Panc1 (cell line): ENCODE data around the gene GRAMD1B. TPM values are rescaled to one million over a fixed set of nuclear protein-coding genes. Genes with fewer than 3 reads are reported as not detected.

Source experiments
- ATAC-seq: fragments of 200-7000 bp; cut with Tn5 transposase; 2 replicates; pipeline ENCODE4 v1.9.1; 2020; ENCODE audit warnings: mild to moderate bottlenecking, moderate library complexity
- BruUV-seq: library from RNA; stranded (reverse); fragments of 400-500 nt; replicated peaks from 2 replicates; lab custom pipeline; 2021; lab: Mats Ljungman, UMichigan
- CTCF ChIA-PET: fragments of 300-600 bp; sonication (Branson Sonifier 250); formaldehyde crosslinking; loops from one replicate; lab custom pipeline; 2022; ENCODE audit warnings: antibody characterized with exemption; lab: Charles Lee
- POLR2A ChIA-PET: fragments of 300-600 bp; sonication (Branson Sonifier 250); formaldehyde crosslinking; loops from one replicate; lab custom pipeline; 2022; ENCODE audit warnings: antibody characterized with exemption; lab: Charles Lee
- DNase-seq: peaks from one replicate; pipeline ENCODE4 v3.0.0-alpha.2; 2010; ENCODE audit warnings: low read depth, low spot score
- H3K27ac ChIP-seq: 2 replicates; pipeline ENCODE4 v1.5.1; 2011; ENCODE audit warnings: mild to moderate bottlenecking, low read length, inconsistent platforms
- H3K27me3 ChIP-seq: fragments of 200-500 bp; sonication (Bioruptor generic); 2 replicates; pipeline ENCODE4 v1.6.0; 2014; ENCODE audit warnings: low read length, inconsistent platforms; ENCODE audit not compliant: control insufficient read depth, insufficient read depth
- H3K36me3 ChIP-seq: fragments of 200-500 bp; sonication (Bioruptor generic); 2 replicates; pipeline ENCODE4 v1.5.1; 2014; ENCODE audit warnings: inconsistent platforms, mild to moderate bottlenecking, low read length, moderate library complexity; ENCODE audit not compliant: control insufficient read depth, insufficient read depth
- H3K4me1 ChIP-seq: 2 replicates; pipeline ENCODE4 v1.5.1; 2011; ENCODE audit warnings: inconsistent platforms, mild to moderate bottlenecking, low read length, moderate library complexity; ENCODE audit not compliant: control insufficient read depth, insufficient read depth
- H3K4me3 ChIP-seq, 2 experiments: 2 replicates each; pipeline ENCODE4 v1.5.1; 2011 to 2012; ENCODE audit warnings: low read depth in 2 of 2, low read length in 2 of 2, mild to moderate bottlenecking in 2 of 2, inconsistent platforms in 1 of 2, moderate library complexity in 1 of 2
- H3K9me3 ChIP-seq: fragments of 200-500 bp; sonication (Bioruptor generic); 2 replicates; pipeline ENCODE4 v1.5.1; 2014; ENCODE audit warnings: low read depth, mild to moderate bottlenecking, inconsistent platforms, low read length, moderate library complexity; ENCODE audit not compliant: control insufficient read depth, insufficient read depth
- CTCF ChIP-seq: fragments of 450-650 bp; IDR thresholded peaks from 2 replicates; pipeline ENCODE4 v1.5.1; 2017; ENCODE audit warnings: mild to moderate bottlenecking
- POLR2AphosphoS5 ChIP-seq: IDR thresholded peaks from 2 replicates; pipeline ENCODE4 v1.6.1; 2012; ENCODE audit warnings: mild to moderate bottlenecking, low read depth, low read length, moderate library complexity
- SIN3A ChIP-seq: IDR thresholded peaks from 2 replicates; pipeline ENCODE4 v1.6.1; 2012; ENCODE audit warnings: low read depth, mild to moderate bottlenecking, low read length, moderate library complexity, borderline replicate concordance; ENCODE audit not compliant: insufficient read depth
- TCF7L2 ChIP-seq: IDR thresholded peaks from 2 replicates; pipeline ENCODE4 v1.6.1; 2011; ENCODE audit warnings: mild to moderate bottlenecking, low read depth, low read length, inconsistent platforms
- in situ Hi-C: cut with HindIII; loops from 2 replicates; pipeline ENCODE4 v1.10.0; 2016; ENCODE audit warnings: low sequenced_read_pairs, low pct_unique_long_range_greater_than_20kb
- intact Hi-C: fragments of 100-400 bp; cut with micrococcal nuclease; formaldehyde crosslinking; loops from one replicate; pipeline ENCODE4 v1.10.0; 2022; ENCODE audit not compliant: unreplicated experiment
- total RNA-seq: library from RNA; stranded (reverse); gene quantifications from one replicate; pipeline ENCODE4 v1.2.1, GENCODE V29; 2021; ENCODE audit not compliant: unreplicated experiment
- TF ChIP-seq, protein P1 (sequence below), 2 experiments: IDR thresholded peaks; 2 replicates each; pipeline ENCODE4 v1.6.1; 2011 to 2012; ENCODE audit warnings: low read depth in 2 of 2, control low read depth in 1 of 2, low read length in 1 of 2, mild to moderate bottlenecking in 1 of 2, moderate library complexity in 1 of 2; ENCODE audit not compliant: insufficient read depth in 1 of 2

The GRAMD1B gene
- total RNA-seq, 1 experiment from 2014 or later, result 0.46 TPM

DNA sequence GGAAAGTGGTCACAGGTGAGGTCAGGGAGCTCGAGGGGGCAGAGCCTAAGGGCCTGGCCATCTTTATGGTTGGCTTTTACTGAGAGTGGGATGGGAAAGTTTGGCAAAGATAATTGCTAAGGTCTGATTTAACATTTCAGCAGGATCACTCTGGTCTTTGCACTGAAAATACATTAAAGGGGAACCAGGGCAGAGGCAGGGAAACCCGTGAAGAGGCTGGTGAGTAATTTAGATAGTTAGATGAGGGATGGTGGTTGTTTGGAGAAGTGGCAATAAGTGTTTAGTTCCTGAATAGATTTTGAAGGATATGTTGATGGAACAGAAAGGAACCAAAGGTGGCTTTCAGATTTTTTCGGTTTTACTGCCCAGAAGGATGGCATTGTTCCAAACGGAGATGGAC lies 173.6 kb downstream of the GRAMD1B start:
- intact Hi-C loops (no loop called here), in situ Hi-C loops (no loop called here)
- BruUV-seq, result no TSS peak
- TF ChIP-seq SIN3A (no peak), POLR2AphosphoS5 (no peak), CTCF (no peak), TCF7L2 (no peak)
- TF ChIP-seq, protein P1, sequence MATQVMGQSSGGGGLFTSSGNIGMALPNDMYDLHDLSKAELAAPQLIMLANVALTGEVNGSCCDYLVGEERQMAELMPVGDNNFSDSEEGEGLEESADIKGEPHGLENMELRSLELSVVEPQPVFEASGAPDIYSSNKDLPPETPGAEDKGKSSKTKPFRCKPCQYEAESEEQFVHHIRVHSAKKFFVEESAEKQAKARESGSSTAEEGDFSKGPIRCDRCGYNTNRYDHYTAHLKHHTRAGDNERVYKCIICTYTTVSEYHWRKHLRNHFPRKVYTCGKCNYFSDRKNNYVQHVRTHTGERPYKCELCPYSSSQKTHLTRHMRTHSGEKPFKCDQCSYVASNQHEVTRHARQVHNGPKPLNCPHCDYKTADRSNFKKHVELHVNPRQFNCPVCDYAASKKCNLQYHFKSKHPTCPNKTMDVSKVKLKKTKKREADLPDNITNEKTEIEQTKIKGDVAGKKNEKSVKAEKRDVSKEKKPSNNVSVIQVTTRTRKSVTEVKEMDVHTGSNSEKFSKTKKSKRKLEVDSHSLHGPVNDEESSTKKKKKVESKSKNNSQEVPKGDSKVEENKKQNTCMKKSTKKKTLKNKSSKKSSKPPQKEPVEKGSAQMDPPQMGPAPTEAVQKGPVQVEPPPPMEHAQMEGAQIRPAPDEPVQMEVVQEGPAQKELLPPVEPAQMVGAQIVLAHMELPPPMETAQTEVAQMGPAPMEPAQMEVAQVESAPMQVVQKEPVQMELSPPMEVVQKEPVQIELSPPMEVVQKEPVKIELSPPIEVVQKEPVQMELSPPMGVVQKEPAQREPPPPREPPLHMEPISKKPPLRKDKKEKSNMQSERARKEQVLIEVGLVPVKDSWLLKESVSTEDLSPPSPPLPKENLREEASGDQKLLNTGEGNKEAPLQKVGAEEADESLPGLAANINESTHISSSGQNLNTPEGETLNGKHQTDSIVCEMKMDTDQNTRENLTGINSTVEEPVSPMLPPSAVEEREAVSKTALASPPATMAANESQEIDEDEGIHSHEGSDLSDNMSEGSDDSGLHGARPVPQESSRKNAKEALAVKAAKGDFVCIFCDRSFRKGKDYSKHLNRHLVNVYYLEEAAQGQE (IDR thresholded peaks at IDR 0.05; ENCODE audit: insufficient read depth in 1 of 2, low read depth in 2 of 2, low read length in 1 of 2), result no peak
- POLR2A ChIA-PET, result no interaction called here
- DNase-seq (no peak), ATAC-seq (no peak)
- Histone ChIP-seq H3K27me3 (peaks cover 18% of the 10 kb centered on the region), H3K4me1 (no peaks in the 10 kb centered on the region), H3K27ac (no peak overlapping the region), H3K9me3 (no peaks in the 10 kb centered on the region), H3K4me3 (no peak overlapping the region), H3K36me3 (no peaks in the 10 kb centered on the region)
- CTCF ChIA-PET, result no interaction called here

- CTCF ChIA-PET, result no interaction called here
- TF ChIP-seq CTCF (no peak), TCF7L2 (no peak), POLR2AphosphoS5 (no peak), SIN3A (no peak)
- TF ChIP-seq, protein P1 (IDR thresholded peaks at IDR 0.05; ENCODE audit: insufficient read depth in 1 of 2, low read depth in 2 of 2, low read length in 1 of 2), result no peak
- Histone ChIP-seq H3K4me1 (no peaks in the 10 kb centered on the region), H3K4me3 (no peak overlapping the region), H3K9me3 (no peaks in the 10 kb centered on the region), H3K27ac (no peak overlapping the region), H3K27me3 (peaks cover 35% of the 10 kb centered on the region), H3K36me3 (no peaks in the 10 kb centered on the region)
- intact Hi-C loops, result no loop called here
- no TSS peak for BruUV-seq
- in situ Hi-C loops, result no loop called here
- ATAC-seq (no peak), DNase-seq (no peak)
- POLR2A ChIA-PET, result no interaction called here
Measured at GRCh38 chr11:123607781-123608180, 177.7 kb downstream of the GRAMD1B start.
